Adrenal gland (tissue), 12 donors: ENCODE results near the gene ZNF780B. TPM values are rescaled to one million over a fixed set of nuclear protein-coding genes. Genes with fewer than 3 reads are reported as not detected.

Source experiments
- DNase-seq, 7 donors: peaks; one replicate each; pipeline ENCODE4 v3.0.0-alpha.2; 2019 to 2020
- H3K27ac ChIP-seq, 5 donors: fragments of 200-600 bp; sonication (generic) in 4 of 5; 1 replicate in 3 of 5; 2 replicates in 2 of 5; pipeline versions ENCODE4 v1.5.1 to v1.8.0; 2016 to 2020; ENCODE audit warnings: mild to moderate bottlenecking in 1 of 5
- H3K27me3 ChIP-seq: fragments of 200-600 bp; 2 replicates; pipeline ENCODE4 v1.8.0; 2021
- H3K36me3 ChIP-seq, 2 donors: fragments of 200-600 bp; replicated peaks in 1 of 2; 1 replicate in 1 of 2; 2 replicates in 1 of 2; pipeline versions ENCODE4 v1.5.1 to v1.8.0; 2018 to 2022
- H3K4me1 ChIP-seq, 2 donors: fragments of 200-600 bp; replicated peaks in 1 of 2; 1 replicate in 1 of 2; 2 replicates in 1 of 2; pipeline versions ENCODE4 v1.5.1 to v1.8.0; 2018 to 2021
- H3K4me3 ChIP-seq, 4 donors: fragments of 200-600 bp; sonication (generic) in 3 of 4; one replicate each; pipeline ENCODE4 v1.5.1; 2016 to 2018
- H3K9me3 ChIP-seq, 3 donors: fragments of 200-600 bp; sonication (generic) in 1 of 3; replicated peaks in 1 of 3; 1 replicate in 2 of 3; 2 replicates in 1 of 3; pipeline versions ENCODE4 v1.5.1 to v1.8.0; 2016 to 2021
- POLR2A ChIP-seq, 2 donors: fragments of 450-650 bp; IDR thresholded peaks; one replicate each; pipeline ENCODE4 v1.6.1; 2017; ENCODE audit warnings: antibody characterized with exemption in 2 of 2, mild to moderate bottlenecking in 2 of 2, moderate library complexity in 1 of 2
- WGBS, 4 donors: extraction: QIAGEN DNeasy Blood & Tissue Kit in 2 of 4; methylation state at CpG; one replicate each; pipeline versions ENCODE4 v1.1.5 to v1.1.7; 2013 to 2017; 5-methylcytosine and 5-hydroxymethylcytosine counted together
- intact Hi-C, 2 donors: fragments of 100-400 bp; cut with DNase I; formaldehyde crosslinking; loops; one replicate each; pipeline versions ENCODE4 v1.14.1 to v1.15.0; 2022 to 2023
- polyA plus RNA-seq, 3 donors: library from polyadenylated mRNA; stranded (reverse); fragments of 200-250 nt in 2 of 3; fragments of 350-450 nt in 1 of 3; fragmentation: Illumina TruSeq in 1 of 3; extraction: RNeasy Lipid Tissue Mini Kit (QIAGEN cat#74804) in 1 of 3; gene quantifications; one replicate each; pipeline ENCODE4 v1.2.3, GENCODE V29; 2013 to 2014
- total RNA-seq, 9 donors: library from RNA; depleted of rRNA in 4 of 9; stranded (reverse); fragments of >200 nt in 4 of 9; fragments of 120-200 nt in 1 of 9; fragmentation: NEBNext Ultra II Directional in 1 of 9; extraction: Animal tissue kit (Norgen Biotek cat#: 25700) in 1 of 9; gene quantifications; one replicate each; pipeline versions ENCODE4 v1.1.0 to v1.2.4, GENCODE V29; 2013 to 2023
- TF ChIP-seq, protein P1 (sequence below), 6 experiments: fragments of 450-650 bp in 4 of 6; fragments of 200-600 bp in 2 of 6; sonication (generic) in 1 of 6; IDR thresholded peaks; 1 replicate in 5 of 6; 2 replicates in 1 of 6; pipeline versions ENCODE4 v1.5.1 to v1.8.0; 2016 to 2021; ENCODE audit warnings: antibody characterized with exemption in 6 of 6, mild to moderate bottlenecking in 2 of 6, moderate library complexity in 1 of 6
- donor health status: healthy with polysubstance abuse.
- donor health status: Bipolar disorder and iron deficiency.
- donor health status: DM: yes; HTN: yes; CAD: no.
- donor health status: DM: no; HTN: no; CAD: no.
- donor health status: DM: no; HTN: no; CAD: no.
- donor health status: DM: yes; HTN: yes; CAD: no.

ZNF780B gene
- total and polyA plus RNA-seq, 12 donors = 7.9 to 31.4 (median 16.5) TPM

DNA sequence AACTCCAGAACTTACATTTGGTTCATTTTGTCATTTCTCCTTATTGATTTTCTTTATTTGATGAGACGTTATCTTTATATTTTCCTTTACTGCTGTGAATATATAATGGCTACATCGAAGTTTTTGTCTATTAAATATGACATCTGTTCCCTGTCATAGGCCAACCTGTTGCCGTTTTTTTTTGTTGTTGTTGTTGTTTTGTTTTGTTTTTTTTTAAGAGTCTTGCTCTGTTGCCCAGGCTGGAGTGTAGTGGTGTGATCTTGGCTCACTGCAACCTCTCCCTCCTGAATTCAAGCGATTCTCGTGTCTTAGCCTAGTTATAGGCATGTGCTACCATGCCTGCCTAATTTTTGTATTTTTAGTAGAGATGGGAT is 29.4 kb downstream of the ZNF780B start:
- Histone ChIP-seq H3K36me3 (no peaks in the 10 kb centered on the region), H3K4me3 (no peak overlapping the region), H3K27me3 (no peaks in the 10 kb centered on the region), H3K4me1 (no peaks in the 10 kb centered on the region), H3K27ac (no peak overlapping the region), H3K9me3 (peaks cover 0 to 77% (median 37%) of the 10 kb centered on the region in 3 donors)
- no peak for TF ChIP-seq POLR2A (IDR thresholded peaks at IDR 0.05)
- TF ChIP-seq, protein P1, sequence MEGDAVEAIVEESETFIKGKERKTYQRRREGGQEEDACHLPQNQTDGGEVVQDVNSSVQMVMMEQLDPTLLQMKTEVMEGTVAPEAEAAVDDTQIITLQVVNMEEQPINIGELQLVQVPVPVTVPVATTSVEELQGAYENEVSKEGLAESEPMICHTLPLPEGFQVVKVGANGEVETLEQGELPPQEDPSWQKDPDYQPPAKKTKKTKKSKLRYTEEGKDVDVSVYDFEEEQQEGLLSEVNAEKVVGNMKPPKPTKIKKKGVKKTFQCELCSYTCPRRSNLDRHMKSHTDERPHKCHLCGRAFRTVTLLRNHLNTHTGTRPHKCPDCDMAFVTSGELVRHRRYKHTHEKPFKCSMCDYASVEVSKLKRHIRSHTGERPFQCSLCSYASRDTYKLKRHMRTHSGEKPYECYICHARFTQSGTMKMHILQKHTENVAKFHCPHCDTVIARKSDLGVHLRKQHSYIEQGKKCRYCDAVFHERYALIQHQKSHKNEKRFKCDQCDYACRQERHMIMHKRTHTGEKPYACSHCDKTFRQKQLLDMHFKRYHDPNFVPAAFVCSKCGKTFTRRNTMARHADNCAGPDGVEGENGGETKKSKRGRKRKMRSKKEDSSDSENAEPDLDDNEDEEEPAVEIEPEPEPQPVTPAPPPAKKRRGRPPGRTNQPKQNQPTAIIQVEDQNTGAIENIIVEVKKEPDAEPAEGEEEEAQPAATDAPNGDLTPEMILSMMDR (IDR thresholded peaks at IDR 0.05) = no peak
- intact Hi-C loops = no loop called here
- no peak for DNase-seq
- WGBS, 4 donors = 96 to 98% (median 97%) methylated on average over 5 of the region's 5 CpGs

DNA sequence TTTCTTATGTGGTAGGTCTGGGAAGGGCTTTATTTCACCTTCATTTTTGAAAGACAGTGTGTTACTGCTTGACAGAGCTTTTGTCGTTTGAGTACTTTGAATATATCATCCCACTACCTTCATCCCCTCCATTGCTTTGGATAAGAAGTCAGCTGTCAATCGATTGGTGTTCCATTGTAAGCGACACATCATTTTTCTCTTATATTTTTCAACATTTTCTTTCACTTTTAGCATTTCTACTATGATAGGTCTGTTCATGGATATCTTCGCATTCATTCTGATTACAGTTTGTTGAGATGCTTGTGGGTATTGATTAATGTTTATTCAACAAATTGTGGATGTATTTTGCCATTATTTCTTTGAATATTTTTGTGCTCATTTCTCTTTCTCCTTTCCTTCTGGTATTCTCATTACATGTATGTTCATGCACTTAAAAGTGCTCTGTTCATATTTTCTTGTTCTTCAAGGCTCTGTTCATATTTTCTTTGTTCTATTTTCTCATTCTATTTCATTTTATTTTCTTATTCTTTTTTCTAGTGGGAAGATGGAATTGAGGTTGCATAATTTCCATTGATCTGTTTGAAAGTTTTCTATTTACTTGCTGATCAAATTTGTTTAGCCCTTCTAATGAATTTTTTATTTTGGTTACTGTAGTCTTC is 30.0 kb downstream of the ZNF780B start:
- peaks cover 0 to 73% (median 41%) of the 10 kb centered on the region in 3 donors for H3K9me3 ChIP-seq
- intact Hi-C loops = no loop called here

GRCh38 chr19:40023969-40024368 is 32.1 kb downstream of the ZNF780B start:
- Histone ChIP-seq H3K36me3 (no peaks in the 10 kb centered on the region), H3K27ac (no peak overlapping the region), H3K4me3 (no peak overlapping the region), H3K9me3 (peaks cover 0 to 75% (median 41%) of the 10 kb centered on the region in 3 donors), H3K27me3 (no peaks in the 10 kb centered on the region), H3K4me1 (no peaks in the 10 kb centered on the region)
- intact Hi-C loops = no loop called here
- no peak for DNase-seq
- 85 to 95% (median 87%) methylated on average over 3 of the region's 3 CpGs for WGBS, 4 donors
- TF ChIP-seq POLR2A (IDR thresholded peaks at IDR 0.05) = no peak
- TF ChIP-seq, protein P1 (IDR thresholded peaks at IDR 0.05) = no peak

More for the DNA sequence above, 30.0 kb downstream of the ZNF780B start:
- no peak for DNase-seq
- Histone ChIP-seq H3K4me1 (no peaks in the 10 kb centered on the region), H3K4me3 (no peak overlapping the region), H3K27ac (no peak overlapping the region), H3K36me3 (no peaks in the 10 kb centered on the region), H3K27me3 (no peaks in the 10 kb centered on the region)
- 96 to 97% (median 96%) methylated on average over 4 of the region's 4 CpGs for WGBS, 4 donors
- no peak for TF ChIP-seq POLR2A (IDR thresholded peaks at IDR 0.05)
- TF ChIP-seq, protein P1 (IDR thresholded peaks at IDR 0.05) = no peak

DNA sequence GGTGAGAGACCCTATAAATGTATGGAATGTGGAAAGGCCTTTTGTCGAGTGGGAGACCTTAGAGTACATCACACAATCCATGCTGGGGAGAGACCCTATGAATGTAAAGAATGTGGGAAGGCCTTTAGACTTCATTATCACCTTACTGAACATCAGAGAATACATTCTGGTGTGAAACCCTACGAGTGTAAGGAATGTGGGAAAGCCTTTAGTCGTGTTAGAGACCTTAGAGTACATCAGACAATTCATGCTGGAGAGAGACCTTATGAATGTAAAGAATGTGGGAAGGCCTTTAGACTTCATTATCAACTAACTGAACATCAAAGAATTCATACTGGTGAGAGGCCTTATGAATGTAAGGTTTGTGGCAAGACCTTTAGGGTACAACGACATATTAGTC is 42.0 kb downstream of the ZNF780B start:
- TF ChIP-seq, protein P1 (IDR thresholded peaks at IDR 0.05) = no peak
- no peak for TF ChIP-seq POLR2A (IDR thresholded peaks at IDR 0.05)
- Histone ChIP-seq H3K27me3 (no peaks in the 10 kb centered on the region), H3K36me3 (peaks cover 0 to 7% of the 10 kb centered on the region in 2 donors), H3K27ac (no peak overlapping the region), H3K4me3 (no peak overlapping the region), H3K9me3 (peaks cover 0 to 53% (median 0%) of the 10 kb centered on the region in 3 donors), H3K4me1 (no peaks in the 10 kb centered on the region)
- no peak for DNase-seq
- WGBS, 4 donors = 88 to 98% (median 97%) methylated on average over 4 of the region's 4 CpGs
- intact Hi-C loops = no loop called here
